ENCODE measurements around the gene UVRAG.

Gene UVRAG

GRCh38 chr11:76158394-76159302, 343.6 kb downstream of the UVRAG start:
- DNase-seq, result no peak

GRCh38 chr11:76159303-76159937, 344.4 kb downstream of the UVRAG start:
- DNase-seq, result no peak

GRCh38 chr11:76159983-76160661, 345.1 kb downstream of the UVRAG start:
- DNase-seq, result peak; percentile 91

GRCh38 chr11:76160856-76161255, 345.8 kb downstream of the UVRAG start:
- no peak for DNase-seq

GRCh38 chr11:76161261-76161961, 346.4 kb downstream of the UVRAG start:
- peak; percentile 54 for DNase-seq

GRCh38 chr11:76162336-76163288, 347.6 kb downstream of the UVRAG start:
- no peak for DNase-seq

GRCh38 chr11:76163289-76163880, 348.4 kb downstream of the UVRAG start:
- no peak for DNase-seq

- DNase-seq, result no peak
These were observed 349.1 kb downstream of the UVRAG start for GRCh38 chr11:76164081-76164480.

- DNase-seq, result no peak
These were observed 350.1 kb downstream of the UVRAG start for GRCh38 chr11:76164861-76165751.

- no peak for DNase-seq
These were observed 351.3 kb downstream of the UVRAG start for GRCh38 chr11:76166314-76166713.

GRCh38 chr11:76167590-76167989, 352.6 kb downstream of the UVRAG start:
- DNase-seq, result no peak

- no peak for DNase-seq
These were observed 354.5 kb downstream of the UVRAG start for GRCh38 chr11:76169473-76169896.

- DNase-seq, result no peak
These were observed 355.5 kb downstream of the UVRAG start for GRCh38 chr11:76170468-76170867.

- DNase-seq, result no peak
These were observed 357.6 kb downstream of the UVRAG start for GRCh38 chr11:76172583-76172982.

- no peak for DNase-seq
These were observed 358.7 kb downstream of the UVRAG start for GRCh38 chr11:76173663-76174062.

- no peak for DNase-seq
These were observed 359.3 kb downstream of the UVRAG start for GRCh38 chr11:76174330-76174729.

GRCh38 chr11:76175783-76176182, 360.8 kb downstream of the UVRAG start:
- no peak for DNase-seq

- no peak for DNase-seq
These were observed 361.5 kb downstream of the UVRAG start for GRCh38 chr11:76176463-76176862.

GRCh38 chr11:76177250-76177686, 362.3 kb downstream of the UVRAG start:
- DNase-seq, result no peak

- DNase-seq, result no peak
These were observed 364.1 kb downstream of the UVRAG start for GRCh38 chr11:76179147-76179546.

Data from COR-L47 (cell line).